Measurements from ENCODE around the gene HK3.

Gene HK3

GRCh38 chr5:176902102-176902814, 3.1 kb upstream of the HK3 start:
- DNase-seq = no peak

GRCh38 chr5:176901260-176902101, 2.3 kb upstream of the HK3 start:
- no peak for DNase-seq

- DNase-seq = no peak
Observed at GRCh38 chr5:176900780-176901204, 1.6 kb upstream of the HK3 start.

GRCh38 chr5:176899946-176900779, 1.0 kb upstream of the HK3 start:
- DNase-seq = no peak

GRCh38 chr5:176897263-176897662, 1.9 kb downstream of the HK3 start:
- no peak for DNase-seq

GRCh38 chr5:176895831-176896230, 3.3 kb downstream of the HK3 start:
- DNase-seq = no peak

GRCh38 chr5:176894298-176894697, 4.8 kb downstream of the HK3 start:
- DNase-seq = no peak

- no peak for DNase-seq
Observed at GRCh38 chr5:176892663-176893062, 6.5 kb downstream of the HK3 start.

GRCh38 chr5:176891331-176891958, 7.7 kb downstream of the HK3 start:
- DNase-seq = no peak

- no peak for DNase-seq
Observed at GRCh38 chr5:176890455-176891330, 8.5 kb downstream of the HK3 start.

- DNase-seq = no peak
Observed at GRCh38 chr5:176889321-176890280, 9.5 kb downstream of the HK3 start.

- no peak for DNase-seq
Observed at GRCh38 chr5:176888865-176889165, 10.3 kb downstream of the HK3 start.

- DNase-seq = no peak
Observed at GRCh38 chr5:176888016-176888864, 10.9 kb downstream of the HK3 start.

- DNase-seq = no peak
Observed at GRCh38 chr5:176887252-176887849, 11.8 kb downstream of the HK3 start.

GRCh38 chr5:176886336-176887251, 12.6 kb downstream of the HK3 start:
- no peak for DNase-seq

- DNase-seq = no peak
Observed at GRCh38 chr5:176884571-176884890, 14.6 kb downstream of the HK3 start.

- DNase-seq = no peak
Observed at GRCh38 chr5:176883700-176884570, 15.2 kb downstream of the HK3 start.

GRCh38 chr5:176882567-176882903, 16.6 kb downstream of the HK3 start:
- no peak for DNase-seq

Data from NCI-H526 treated with DMSO at 0.1 percent for 48 hours (cell line).